PC-3 (cell line): ENCODE data around the gene CDKN1A.

Experiments
- EZH2 ChIP-seq: fragments of 300-600 bp; sonication (generic); IDR thresholded peaks from one replicate; pipeline ENCODE4 v1.6.1; 2017; ENCODE audit warnings: antibody characterized with exemption, mild to moderate bottlenecking, low read length; ENCODE audit not compliant: unreplicated experiment
- TF ChIP-seq, protein P1 (sequence below): fragments of 300-600 bp; sonication (generic); conservative IDR thresholded peaks from 2 replicates; pipeline ENCODE4 v1.5.1; 2017; ENCODE audit warnings: antibody characterized with exemption, low read depth, mild to moderate bottlenecking, low read length

DNA sequence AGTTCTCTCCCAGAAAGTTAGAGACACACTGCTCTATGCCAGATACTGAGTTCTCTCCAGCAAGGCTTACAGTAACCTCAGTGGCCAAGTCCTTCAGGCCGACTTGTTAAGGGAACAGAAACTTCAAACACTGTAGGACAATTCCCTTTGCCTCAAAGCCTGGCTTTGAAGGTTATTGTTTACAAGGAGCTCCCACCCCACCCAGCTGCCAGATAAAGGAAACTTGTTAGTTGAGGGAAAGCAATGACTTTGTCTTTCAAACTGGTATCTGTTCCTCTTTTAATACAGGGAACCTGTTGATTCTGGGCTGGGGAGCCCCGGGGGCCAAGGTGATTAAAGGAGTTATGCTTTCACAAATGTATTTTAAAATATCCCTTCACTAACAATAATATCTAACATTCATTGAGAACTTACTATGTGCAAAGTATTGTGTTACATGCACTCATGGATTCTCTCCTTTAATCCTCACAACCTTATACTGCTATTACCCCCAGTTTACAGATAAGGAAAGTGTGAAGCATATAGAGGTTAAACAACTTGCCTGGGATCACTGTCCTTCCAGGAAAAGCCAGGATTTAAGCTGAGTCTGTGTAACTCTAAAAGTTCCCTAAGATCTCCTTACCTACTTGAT lies 27.6 kb upstream of the CDKN1A start:
- TF ChIP-seq, protein P1, sequence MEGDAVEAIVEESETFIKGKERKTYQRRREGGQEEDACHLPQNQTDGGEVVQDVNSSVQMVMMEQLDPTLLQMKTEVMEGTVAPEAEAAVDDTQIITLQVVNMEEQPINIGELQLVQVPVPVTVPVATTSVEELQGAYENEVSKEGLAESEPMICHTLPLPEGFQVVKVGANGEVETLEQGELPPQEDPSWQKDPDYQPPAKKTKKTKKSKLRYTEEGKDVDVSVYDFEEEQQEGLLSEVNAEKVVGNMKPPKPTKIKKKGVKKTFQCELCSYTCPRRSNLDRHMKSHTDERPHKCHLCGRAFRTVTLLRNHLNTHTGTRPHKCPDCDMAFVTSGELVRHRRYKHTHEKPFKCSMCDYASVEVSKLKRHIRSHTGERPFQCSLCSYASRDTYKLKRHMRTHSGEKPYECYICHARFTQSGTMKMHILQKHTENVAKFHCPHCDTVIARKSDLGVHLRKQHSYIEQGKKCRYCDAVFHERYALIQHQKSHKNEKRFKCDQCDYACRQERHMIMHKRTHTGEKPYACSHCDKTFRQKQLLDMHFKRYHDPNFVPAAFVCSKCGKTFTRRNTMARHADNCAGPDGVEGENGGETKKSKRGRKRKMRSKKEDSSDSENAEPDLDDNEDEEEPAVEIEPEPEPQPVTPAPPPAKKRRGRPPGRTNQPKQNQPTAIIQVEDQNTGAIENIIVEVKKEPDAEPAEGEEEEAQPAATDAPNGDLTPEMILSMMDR: no peak
- no peak for TF ChIP-seq EZH2
